Activated CD8-positive, alpha-beta memory T cell treated with anti-CD3 and anti-CD28 coated beads, Interleukin-2, amount 10 ng/mL, durations not matched to agents 7 days and 5 days (primary cell): ENCODE data around the gene ARHGEF37. TPM values are rescaled to one million over a fixed set of nuclear protein-coding genes. Genes with fewer than 3 reads are reported as not detected.
"Not testable (repeated sequence)": the region's sequence is repeated elsewhere in the genome, so short reads cannot be mapped to it uniquely, and the experiment has no call there.

Source experiments
- ATAC-seq: fragments of 150-1000 bp; cut with Tn5 transposase; one replicate; pipeline ENCODE4 v1.10.0; 2021; ENCODE audit warnings: moderate library complexity
- CTCF ChIA-PET: fragments of 350-600 bp; sonication (Branson Sonifier 250); formaldehyde crosslinking; loops from one replicate; lab custom pipeline; 2021; ENCODE audit warnings: antibody characterized with exemption; lab: Charles Lee
- DNase-seq: peaks from one replicate; pipeline ENCODE4 v3.0.0-alpha.2; 2020
- H3K27ac Mint-ChIP-seq: one replicate; pipeline ENCODE4 v1.8.0; 2021; ENCODE audit warnings: mild to moderate bottlenecking, mixed read lengths
- H3K27me3 Mint-ChIP-seq: one replicate; pipeline ENCODE4 v1.8.0; 2021; ENCODE audit warnings: mixed read lengths
- H3K36me3 Mint-ChIP-seq: one replicate; pipeline ENCODE4 v1.8.0; 2021; ENCODE audit warnings: mild to moderate bottlenecking, mixed read lengths
- H3K4me1 Mint-ChIP-seq: one replicate; pipeline ENCODE4 v1.8.0; 2021; ENCODE audit warnings: mixed read lengths
- H3K4me3 Mint-ChIP-seq: one replicate; pipeline ENCODE4 v1.8.0; 2021; ENCODE audit warnings: mild to moderate bottlenecking, moderate library complexity, mixed read lengths
- H3K9me3 Mint-ChIP-seq: one replicate; pipeline ENCODE4 v1.8.0; 2022; ENCODE audit warnings: low read depth, mixed read lengths
- total RNA-seq, 2 experiments: library from RNA; stranded (reverse); gene quantifications; one replicate each; pipeline ENCODE4 v1.2.3, GENCODE V29; 2021

Gene ARHGEF37
- total RNA-seq, 2 experiments from 2014 or later: 0.37 to 1.1 TPM

GRCh38 chr5:149597618-149598017 lies 16.3 kb downstream of the ARHGEF37 start:
- no peak for ATAC-seq
- CTCF ChIA-PET: interaction anchor here (0.8 to 1.6 kb wide), 2 partner anchors 22 to 179 kb away, joined by 3 read pairs; no protein-coding TSS in a partner anchor

GRCh38 chr5:149598234-149598633 lies 16.9 kb downstream of the ARHGEF37 start:
- H3K9me3 Mint-ChIP-seq, DNase-seq, H3K4me1 Mint-ChIP-seq, H3K36me3 Mint-ChIP-seq, H3K4me3 Mint-ChIP-seq, ATAC-seq, H3K27ac Mint-ChIP-seq: not testable (repeated sequence)
- peaks cover 14% of the 10 kb centered on the region for H3K27me3 Mint-ChIP-seq
- CTCF ChIA-PET: interaction anchor here (1.6 kb wide), 1 partner anchor 21 kb away, joined by 3 read pairs; no protein-coding TSS in a partner anchor

More at GRCh38 chr5:149597618-149598017, 16.3 kb downstream of the ARHGEF37 start:
- H3K4me1 Mint-ChIP-seq: no peaks in the 10 kb centered on the region
- no peaks in the 10 kb centered on the region for H3K9me3 Mint-ChIP-seq
- DNase-seq: no peak
- peaks cover 17% of the 10 kb centered on the region for H3K27me3 Mint-ChIP-seq
- no peaks in the 10 kb centered on the region for H3K36me3 Mint-ChIP-seq
- no peak overlapping the region for H3K4me3 Mint-ChIP-seq
- H3K27ac Mint-ChIP-seq: no peak overlapping the region

- DNase-seq: no peak
- H3K36me3 Mint-ChIP-seq: no peaks in the 10 kb centered on the region
- H3K9me3 Mint-ChIP-seq: no peaks in the 10 kb centered on the region
- ATAC-seq: no peak
- no peak overlapping the region for H3K4me3 Mint-ChIP-seq
- no peak overlapping the region for H3K27ac Mint-ChIP-seq
- peaks cover 12% of the 10 kb centered on the region for H3K27me3 Mint-ChIP-seq
- no peaks in the 10 kb centered on the region for H3K4me1 Mint-ChIP-seq
- CTCF ChIA-PET: no interaction called here
Measured at GRCh38 chr5:149598966-149599365, 17.7 kb downstream of the ARHGEF37 start.

- Mint-ChIP-seq H3K27me3 (peaks cover 8% of the 10 kb centered on the region), H3K4me1 (no peaks in the 10 kb centered on the region), H3K9me3 (no peaks in the 10 kb centered on the region), H3K4me3 (no peak overlapping the region), H3K27ac (no peak overlapping the region), H3K36me3 (no peaks in the 10 kb centered on the region)
- ATAC-seq: no peak
- no peak for DNase-seq
- CTCF ChIA-PET: no interaction called here
Measured at GRCh38 chr5:149599375-149599774, 18.1 kb downstream of the ARHGEF37 start.

GRCh38 chr5:149600932-149601331 lies 19.6 kb downstream of the ARHGEF37 start:
- Mint-ChIP-seq H3K27ac (no peak overlapping the region), H3K27me3 (peaks cover 7% of the 10 kb centered on the region), H3K4me1 (peaks cover 7% of the 10 kb centered on the region), H3K4me3 (no peak overlapping the region), H3K9me3 (no peaks in the 10 kb centered on the region), H3K36me3 (no peaks in the 10 kb centered on the region)
- CTCF ChIA-PET: interaction anchor here (1.2 to 1.9 kb wide), 2 partner anchors 17 to 34 kb away, joined by 3 to 7 read pairs; no protein-coding TSS in a partner anchor
- DNase-seq: no peak
- no peak for ATAC-seq

- ATAC-seq (no peak), DNase-seq (no peak)
- Mint-ChIP-seq H3K27ac (no peak overlapping the region), H3K36me3 (no peaks in the 10 kb centered on the region), H3K4me1 (peaks cover 22% of the 10 kb centered on the region), H3K4me3 (no peak overlapping the region), H3K27me3 (peaks cover 6% of the 10 kb centered on the region), H3K9me3 (no peaks in the 10 kb centered on the region)
- CTCF ChIA-PET: no interaction called here
Measured at GRCh38 chr5:149603210-149603609, 21.9 kb downstream of the ARHGEF37 start.

GRCh38 chr5:149603920-149604319 lies 22.6 kb downstream of the ARHGEF37 start:
- H3K36me3 Mint-ChIP-seq: no peaks in the 10 kb centered on the region
- no peaks in the 10 kb centered on the region for H3K9me3 Mint-ChIP-seq
- no peak for ATAC-seq
- DNase-seq: no peak
- peaks cover 22% of the 10 kb centered on the region for H3K4me1 Mint-ChIP-seq
- no peak overlapping the region for H3K27ac Mint-ChIP-seq
- H3K4me3 Mint-ChIP-seq: no peak overlapping the region
- CTCF ChIA-PET: no interaction called here
- H3K27me3 Mint-ChIP-seq: peaks cover 4% of the 10 kb centered on the region

- peaks cover 4% of the 10 kb centered on the region for H3K27me3 Mint-ChIP-seq
- ATAC-seq (no peak), DNase-seq (no peak)
- H3K4me1 Mint-ChIP-seq: peaks cover 22% of the 10 kb centered on the region
- H3K36me3 Mint-ChIP-seq: no peaks in the 10 kb centered on the region
- H3K27ac Mint-ChIP-seq: no peak overlapping the region
- H3K9me3 Mint-ChIP-seq: peaks cover 3% of the 10 kb centered on the region
- CTCF ChIA-PET: no interaction called here
- H3K4me3 Mint-ChIP-seq: no peak overlapping the region
Measured at GRCh38 chr5:149604321-149604720, 23.0 kb downstream of the ARHGEF37 start.

- CTCF ChIA-PET: interaction anchor here (0.7 to 2.3 kb wide), 3 partner anchors 13 to 167 kb away, joined by 3 to 17 read pairs (median 5); no protein-coding TSS in a partner anchor
- H3K4me1 Mint-ChIP-seq: peaks cover 22% of the 10 kb centered on the region
- H3K9me3 Mint-ChIP-seq: peaks cover 4% of the 10 kb centered on the region
- no peak for DNase-seq
- peak overlapping the region; percentile 64 for H3K27ac Mint-ChIP-seq
- ATAC-seq: no peak
- H3K36me3 Mint-ChIP-seq: no peaks in the 10 kb centered on the region
- H3K27me3 Mint-ChIP-seq: peaks cover 4% of the 10 kb centered on the region
- no peak overlapping the region for H3K4me3 Mint-ChIP-seq
Measured at GRCh38 chr5:149605354-149605997, 24.2 kb downstream of the ARHGEF37 start.

GRCh38 chr5:149605998-149606724 lies 24.9 kb downstream of the ARHGEF37 start:
- Mint-ChIP-seq H3K9me3 (peaks cover 4% of the 10 kb centered on the region), H3K27me3 (no peaks in the 10 kb centered on the region), H3K27ac (peak overlapping the region; percentile 64), H3K4me3 (peak overlapping the region; percentile 17), H3K4me1 (peaks cover 22% of the 10 kb centered on the region), H3K36me3 (no peaks in the 10 kb centered on the region)
- DNase-seq (peak; percentile 68), ATAC-seq (peak; percentile 87)
- CTCF ChIA-PET: interaction anchor here (0.7 to 2.3 kb wide), 3 partner anchors 12 to 168 kb away, joined by 3 to 17 read pairs (median 5); no protein-coding TSS in a partner anchor

- H3K36me3 Mint-ChIP-seq: no peaks in the 10 kb centered on the region
- no peak for ATAC-seq
- peaks cover 4% of the 10 kb centered on the region for H3K9me3 Mint-ChIP-seq
- H3K27me3 Mint-ChIP-seq: peaks cover 1% of the 10 kb centered on the region
- H3K27ac Mint-ChIP-seq: no peak overlapping the region
- peaks cover 22% of the 10 kb centered on the region for H3K4me1 Mint-ChIP-seq
- DNase-seq: no peak
- CTCF ChIA-PET: interaction anchor here (0.9 to 2.8 kb wide), 4 partner anchors 10 to 172 kb away, joined by 3 to 19 read pairs (median 4); no protein-coding TSS in a partner anchor
- H3K4me3 Mint-ChIP-seq: no peak overlapping the region
Measured at GRCh38 chr5:149608936-149609545, 27.7 kb downstream of the ARHGEF37 start.

- Mint-ChIP-seq H3K27ac (no peak overlapping the region), H3K9me3 (peaks cover 4% of the 10 kb centered on the region), H3K36me3 (no peaks in the 10 kb centered on the region), H3K4me3 (no peak overlapping the region), H3K4me1 (peaks cover 22% of the 10 kb centered on the region), H3K27me3 (peaks cover 4% of the 10 kb centered on the region)
- ATAC-seq (no peak), DNase-seq (no peak)
- CTCF ChIA-PET: interaction anchor here (0.9 to 2.8 kb wide), 5 partner anchors 9 to 172 kb away, joined by 3 to 19 read pairs (median 3); no protein-coding TSS in a partner anchor
Measured at GRCh38 chr5:149609640-149610219, 28.4 kb downstream of the ARHGEF37 start.
